Measurements from ENCODE around the gene KCND2. TPM values are rescaled to one million over a fixed set of nuclear protein-coding genes. Genes with fewer than 3 reads are reported as not detected.

KCND2 gene
- total RNA-seq, 4 donors from 2014 or later = 0.83 to 1.9 (median 1.2) TPM

DNA sequence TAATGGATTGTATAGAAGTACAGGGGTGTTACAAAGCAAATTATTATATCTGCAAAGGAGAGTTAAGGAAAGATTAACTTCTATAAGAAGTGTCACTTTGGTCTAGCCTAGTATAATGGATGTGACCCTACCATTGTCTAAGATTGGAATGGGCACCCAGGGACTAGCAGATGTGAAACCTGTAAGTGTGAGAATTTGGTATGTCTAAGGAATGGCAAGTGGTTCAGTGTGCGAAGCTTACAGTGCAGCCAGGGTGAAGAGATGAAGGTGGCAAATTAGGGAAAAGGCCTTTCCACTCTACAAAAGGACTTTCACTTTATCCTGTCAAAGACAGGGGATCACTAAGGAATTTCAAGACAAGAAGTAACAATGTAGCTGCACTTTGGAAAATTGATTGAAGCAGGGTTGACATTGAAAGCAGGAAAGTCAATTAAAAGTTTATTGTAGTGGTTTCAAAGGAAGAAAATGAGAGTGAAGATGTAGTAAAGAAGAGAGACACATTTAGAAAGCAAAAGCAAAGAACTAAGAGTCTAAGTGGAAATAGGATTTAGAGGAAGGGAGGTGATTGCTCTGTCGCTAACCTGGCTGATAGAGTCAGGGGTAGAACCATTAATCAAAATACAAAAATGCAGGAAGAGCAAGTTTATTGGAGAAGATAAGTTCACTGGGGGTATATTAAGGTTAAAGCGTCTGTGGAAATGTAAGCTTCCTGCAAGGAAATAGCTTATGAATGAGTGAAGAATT lies 47.4 kb downstream of the KCND2 start:
- Histone ChIP-seq H3K4me1 (no peaks in the 10 kb centered on the region), H3K4me3 (no peak overlapping the region), H3K36me3 (no peaks in the 10 kb centered on the region), H3K9me3 (no peaks in the 10 kb centered on the region), H3K27me3 (no peaks in the 10 kb centered on the region), H3K27ac (replicated peaks in 1 of 4) (no peak overlapping the region)
- no peak for DNase-seq (ENCODE audit: extremely low spot score)
- TF ChIP-seq EP300 (IDR thresholded peaks at IDR 0.05) (no peak), POLR2AphosphoS5 (IDR thresholded peaks at IDR 0.05) (no peak), CTCF (IDR thresholded peaks at IDR 0.05) (no peak), POLR2A (IDR thresholded peaks at IDR 0.05; ENCODE audit: low read depth) (no peak)
- 66% methylated on average over 3 of the region's 3 CpGs for WGBS
- intact Hi-C loops (cut with DNase I) = no loop called here

GRCh38 chr7:120327054-120327453 lies 54.1 kb downstream of the KCND2 start:
- no peaks in the 10 kb centered on the region for H3K36me3 ChIP-seq
- TF ChIP-seq CTCF (IDR thresholded peaks at IDR 0.05) (no peak), POLR2A (IDR thresholded peaks at IDR 0.05; ENCODE audit: low read depth) (no peak), POLR2AphosphoS5 (IDR thresholded peaks at IDR 0.05) (no peak), EP300 (IDR thresholded peaks at IDR 0.05) (no peak)
- intact Hi-C loops (cut with DNase I) = no loop called here
- no peaks in the 10 kb centered on the region for H3K27me3 ChIP-seq
- no peak overlapping the region for H3K4me3 ChIP-seq
- H3K9me3 ChIP-seq = no peaks in the 10 kb centered on the region
- no peak for DNase-seq (ENCODE audit: extremely low spot score)
- no peak overlapping the region for H3K27ac ChIP-seq (replicated peaks in 1 of 4)
- H3K4me1 ChIP-seq = no peaks in the 10 kb centered on the region
- 80% methylated on average over 1 of the region's 1 CpG for WGBS

- Histone ChIP-seq H3K36me3 (no peaks in the 10 kb centered on the region), H3K27me3 (no peaks in the 10 kb centered on the region), H3K9me3 (no peaks in the 10 kb centered on the region), H3K4me1 (no peaks in the 10 kb centered on the region), H3K4me3 (no peak overlapping the region), H3K27ac (replicated peaks in 1 of 4) (no peak overlapping the region)
- intact Hi-C loops (cut with DNase I) = no loop called here
- no peak for TF ChIP-seq CTCF (IDR thresholded peaks at IDR 0.05)
- no peak for TF ChIP-seq POLR2AphosphoS5 (IDR thresholded peaks at IDR 0.05)
- TF ChIP-seq EP300 (IDR thresholded peaks at IDR 0.05) = no peak
- no peak for TF ChIP-seq POLR2A (IDR thresholded peaks at IDR 0.05; ENCODE audit: low read depth)
- 54% methylated on average over 2 of the region's 2 CpGs for WGBS
- no peak for DNase-seq (ENCODE audit: extremely low spot score)
Measured at GRCh38 chr7:120332433-120332832, 59.5 kb downstream of the KCND2 start.

DNA sequence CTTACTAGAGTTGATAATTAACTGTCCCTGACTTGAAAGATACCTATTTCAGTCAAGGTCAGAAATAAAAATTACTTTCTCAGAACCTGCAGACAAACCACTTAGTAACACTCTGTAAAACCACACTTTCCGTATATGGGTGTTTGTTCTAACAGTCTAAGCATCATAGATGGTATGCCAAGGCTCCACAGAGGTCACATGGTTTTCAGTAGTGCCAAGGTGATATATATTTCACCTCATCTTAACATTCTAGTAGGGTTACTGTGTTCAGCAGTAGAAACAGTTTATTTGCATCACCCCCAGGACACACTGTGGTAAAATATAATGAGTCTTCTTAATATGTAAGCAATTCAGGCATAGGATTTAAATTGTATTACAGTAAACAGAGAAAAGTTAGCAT lies 61.5 kb downstream of the KCND2 start:
- H3K9me3 ChIP-seq = no peaks in the 10 kb centered on the region
- intact Hi-C loops (cut with DNase I) = no loop called here
- no peaks in the 10 kb centered on the region for H3K4me1 ChIP-seq
- H3K36me3 ChIP-seq = no peaks in the 10 kb centered on the region
- 83% methylated on average over 1 of the region's 1 CpG for WGBS
- no peak overlapping the region for H3K4me3 ChIP-seq
- TF ChIP-seq POLR2A (IDR thresholded peaks at IDR 0.05; ENCODE audit: low read depth) (no peak), CTCF (IDR thresholded peaks at IDR 0.05) (no peak), POLR2AphosphoS5 (IDR thresholded peaks at IDR 0.05) (no peak), EP300 (IDR thresholded peaks at IDR 0.05) (no peak)
- no peaks in the 10 kb centered on the region for H3K27me3 ChIP-seq
- H3K27ac ChIP-seq (replicated peaks in 1 of 4) = no peak overlapping the region
- DNase-seq (ENCODE audit: extremely low spot score) = no peak

Data from esophagus muscularis mucosa (tissue), 4 donors.